Measurements from ENCODE around the gene RABGAP1L. TPM values are rescaled to one million over a fixed set of nuclear protein-coding genes. Genes with fewer than 3 reads are reported as not detected.
"Not testable (repeated sequence)": the region's sequence is repeated elsewhere in the genome, so short reads cannot be mapped to it uniquely, and the experiment has no call there.

Gene RABGAP1L
- total and polyA plus RNA-seq, 7 experiments from 2014 or later: 38.4 to 97.4 (median 55.1) TPM

DNA sequence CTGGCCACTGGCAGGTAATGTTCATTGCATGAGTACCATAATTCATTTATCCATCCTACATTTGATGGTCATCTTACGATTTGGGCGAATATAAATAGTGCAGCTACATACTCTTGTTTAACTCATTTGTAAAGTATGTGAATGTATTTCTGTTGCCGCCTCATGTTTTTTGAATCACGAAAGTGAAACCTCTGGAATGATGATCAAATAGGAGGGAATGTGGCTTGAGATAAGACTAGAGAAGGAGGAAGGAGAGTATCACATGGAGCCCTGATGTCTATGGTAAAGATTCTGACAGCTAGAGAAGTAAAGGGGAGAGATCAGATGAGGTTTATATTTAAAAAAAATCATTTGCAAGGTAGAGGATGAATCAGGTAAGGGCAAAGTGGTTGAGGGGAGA lies 855.9 kb downstream of the RABGAP1L start:
- POLR2A ChIA-PET: interaction anchor here (1.1 to 2.9 kb wide), 2 partner anchors 11 to 15 kb away, joined by 3 to 13 read pairs; partner anchors contain the start of gene CACYBP
- Mint-ChIP-seq H3K4me3 (no peak overlapping the region), H3K36me3 (peaks cover 15 to 43% (median 25%) of the 10 kb centered on the region in 5 donors), H3K27ac (peak overlapping the region in 5 of 9 donors; percentile 4 to 81 (median 33)), H3K9me3 (peaks cover 0 to 1% (median 0%) of the 10 kb centered on the region in 11 donors), H3K27me3 (no peaks in the 10 kb centered on the region), H3K4me1 (peaks cover 4 to 17% (median 10%) of the 10 kb centered on the region in 7 donors)
- no peak for DNase-seq
- Histone ChIP-seq H3K27ac (ENCODE audit: low read depth, low read length) (no peak overlapping the region), H3K4me1 (ENCODE audit: control insufficient read depth in 2 of 2, insufficient read depth in 2 of 2, low read length in 2 of 2) (no peaks in the 10 kb centered on the region), H3K27me3 (ENCODE audit: control insufficient read depth in 2 of 2, insufficient read depth in 2 of 2, low read length in 2 of 2) (no peaks in the 10 kb centered on the region), H3K36me3 (ENCODE audit: control insufficient read depth in 2 of 3, insufficient read depth in 3 of 3, low read length in 3 of 3) (peaks cover 21 to 80% (median 37%) of the 10 kb centered on the region in 3 experiments), H3K4me3 (ENCODE audit: low read length) (no peak overlapping the region), H3K9me3 (ENCODE audit: control insufficient read depth in 2 of 3, low read length in 3 of 3) (no peaks in the 10 kb centered on the region)
- ATAC-seq: no peak
- CTCF ChIA-PET: interaction anchor here (0.8 kb wide), 1 partner anchor 16 kb away, joined by 3 read pairs; no protein-coding TSS in a partner anchor
- intact Hi-C loops (cut with micrococcal nuclease): no loop called here

- H3K4me3 ChIP-seq (ENCODE audit: low read length): no peak overlapping the region
- ATAC-seq (no peak), DNase-seq (no peak)
- peaks cover 6 to 12% of the 10 kb centered on the region in 2 donors for H3K4me1 ChIP-seq (ENCODE audit: control insufficient read depth in 2 of 2, insufficient read depth in 2 of 2, low read length in 2 of 2)
- H3K27me3 ChIP-seq (ENCODE audit: control insufficient read depth in 2 of 2, insufficient read depth in 2 of 2, low read length in 2 of 2): no peaks in the 10 kb centered on the region
- Mint-ChIP-seq H3K27ac (peak overlapping the region in 1 of 9 donors; percentile 27), H3K36me3 (peaks cover 4 to 21% (median 7%) of the 10 kb centered on the region in 5 donors), H3K4me3 (no peak overlapping the region), H3K4me1 (peaks cover 32 to 41% (median 38%) of the 10 kb centered on the region in 7 donors), H3K9me3 (peaks cover 0 to 4% (median 0%) of the 10 kb centered on the region in 11 donors), H3K27me3 (no peaks in the 10 kb centered on the region)
- intact Hi-C loops (cut with micrococcal nuclease): no loop called here
- ChIA-PET CTCF (interaction anchor here (0.6 kb wide), 1 partner anchor 20 kb away, joined by 3 read pairs; no protein-coding TSS in a partner anchor), POLR2A (interaction anchor here (2.3 kb wide), 1 partner anchor 19 kb away, joined by 7 read pairs; no protein-coding TSS in a partner anchor)
- peaks cover 7 to 43% (median 10%) of the 10 kb centered on the region in 3 experiments for H3K36me3 ChIP-seq (ENCODE audit: control insufficient read depth in 2 of 3, insufficient read depth in 3 of 3, low read length in 3 of 3)
- no peak overlapping the region for H3K27ac ChIP-seq (ENCODE audit: low read depth, low read length)
- no peaks in the 10 kb centered on the region for H3K9me3 ChIP-seq (ENCODE audit: control insufficient read depth in 2 of 3, low read length in 3 of 3)
Observed at GRCh38 chr1:175019524-175019923, 860.2 kb downstream of the RABGAP1L start.

GRCh38 chr1:175023043-175023921 lies 864.0 kb downstream of the RABGAP1L start, which contains the start of gene MRPS14:
Gene MRPS14 (minus strand): TSS chr1:175023425. CDS start chr1:175023408, 17 bp downstream.
- intact Hi-C loops (cut with micrococcal nuclease): loop anchor here (1.0 to 10.0 kb wide), 18 partner anchors 24 to 1546 kb away; partner anchors contain the start of genes CACYBP (in 2 of the 2), CENPL (in 2 of the 2), COP1 (in 2 of the 2) and DARS2 (in 2 of the 2)
- ChIA-PET POLR2A (interaction anchor here (0.6 to 5.8 kb wide), 29 partner anchors 9 to 1547 kb away, joined by 3 to 185 read pairs (median 4); partner anchors contain the start of genes CACYBP, RABGAP1L and ZBTB37), CTCF (interaction anchor here (0.9 to 1.9 kb wide), 3 partner anchors 20 to 102 kb away, joined by 3 to 22 read pairs (median 4); partner anchors contain the start of gene CACYBP)
- Mint-ChIP-seq H3K9me3 (peaks cover 0 to 8% (median 0%) of the 10 kb centered on the region in 11 donors), H3K4me3 (peak within 1 kb of the TSS; percentile 86 to 97 (median 92)), H3K27ac (peak within 1 kb of the TSS; percentile 84 to 98 (median 90)), H3K27me3 (no peaks in the 10 kb centered on the region), H3K4me1 (peaks cover 23 to 47% (median 36%) of the 10 kb centered on the region in 7 donors), H3K36me3 (peaks cover 0 to 7% (median 0%) of the 10 kb centered on the region in 5 donors)
- Histone ChIP-seq H3K27ac (ENCODE audit: low read depth, low read length) (peak within 1 kb of the TSS; percentile 92), H3K27me3 (ENCODE audit: control insufficient read depth in 2 of 2, insufficient read depth in 2 of 2, low read length in 2 of 2) (no peaks in the 10 kb centered on the region), H3K36me3 (ENCODE audit: control insufficient read depth in 2 of 3, insufficient read depth in 3 of 3, low read length in 3 of 3) (peaks cover 0 to 6% (median 0%) of the 10 kb centered on the region in 3 experiments), H3K4me1 (ENCODE audit: control insufficient read depth in 2 of 2, insufficient read depth in 2 of 2, low read length in 2 of 2) (peaks cover 6 to 12% of the 10 kb centered on the region in 2 donors), H3K9me3 (ENCODE audit: control insufficient read depth in 2 of 3, low read length in 3 of 3) (no peaks in the 10 kb centered on the region), H3K4me3 (ENCODE audit: low read length) (peak within 1 kb of the TSS; percentile 86)
- DNase-seq (peak; percentile 93 to 98 (median 97)), ATAC-seq (peak; percentile 97)

- not testable (repeated sequence) for H3K36me3 Mint-ChIP-seq; H3K9me3 ChIP-seq (ENCODE audit: control insufficient read depth in 2 of 3, low read length in 3 of 3); ATAC-seq; H3K27me3 ChIP-seq (ENCODE audit: control insufficient read depth in 2 of 2, insufficient read depth in 2 of 2, low read length in 2 of 2); H3K27me3 Mint-ChIP-seq; DNase-seq; H3K36me3 ChIP-seq (ENCODE audit: control insufficient read depth in 2 of 3, insufficient read depth in 3 of 3, low read length in 3 of 3); H3K9me3 Mint-ChIP-seq
- peak overlapping the region; percentile 92 for H3K27ac ChIP-seq (ENCODE audit: low read depth, low read length)
- Mint-ChIP-seq H3K4me3 (peak overlapping the region; percentile 86 to 97 (median 92)), H3K4me1 (peaks cover 23 to 45% (median 36%) of the 10 kb centered on the region in 7 donors), H3K27ac (peak overlapping the region; percentile 84 to 98 (median 90))
- ChIA-PET CTCF (interaction anchor here (0.9 to 1.9 kb wide), 2 partner anchors 24 to 101 kb away, joined by 3 to 22 read pairs; partner anchors contain the start of gene CACYBP), POLR2A (interaction anchor here (0.6 to 5.8 kb wide), 24 partner anchors 8 to 1548 kb away, joined by 3 to 185 read pairs (median 4); partner anchors contain the start of genes CACYBP, RABGAP1L and ZBTB37)
- intact Hi-C loops (cut with micrococcal nuclease): loop anchor here (1.0 to 10.0 kb wide), 18 partner anchors 25 to 1547 kb away; partner anchors contain the start of genes CACYBP (in 2 of the 2), CENPL (in 2 of the 2), COP1 (in 2 of the 2) and DARS2 (in 2 of the 2)
- peaks cover 6 to 12% of the 10 kb centered on the region in 2 donors for H3K4me1 ChIP-seq (ENCODE audit: control insufficient read depth in 2 of 2, insufficient read depth in 2 of 2, low read length in 2 of 2)
- H3K4me3 ChIP-seq (ENCODE audit: low read length): peak overlapping the region; percentile 86
Observed at GRCh38 chr1:175023922-175024242, 864.6 kb downstream of the RABGAP1L start.

GRCh38 chr1:175024773-175025172 lies 865.5 kb downstream of the RABGAP1L start:
- Mint-ChIP-seq H3K9me3 (peaks cover 0 to 8% (median 0%) of the 10 kb centered on the region in 11 donors), H3K27me3 (no peaks in the 10 kb centered on the region), H3K4me3 (peak overlapping the region; percentile 39 to 90 (median 70)), H3K36me3 (peaks cover 0 to 5% (median 0%) of the 10 kb centered on the region in 5 donors), H3K27ac (peak overlapping the region; percentile 58 to 98 (median 89)), H3K4me1 (peaks cover 23 to 50% (median 39%) of the 10 kb centered on the region in 7 donors)
- ChIA-PET POLR2A (interaction anchor here (0.6 to 5.8 kb wide), 6 partner anchors 21 to 1549 kb away, joined by 3 to 185 read pairs (median 4); partner anchors contain the start of gene CACYBP), CTCF (interaction anchor here (1.9 kb wide), 1 partner anchor 25 kb away, joined by 22 read pairs; the partner anchor contains the start of gene CACYBP)
- peaks cover 0 to 4% (median 0%) of the 10 kb centered on the region in 3 experiments for H3K36me3 ChIP-seq (ENCODE audit: control insufficient read depth in 2 of 3, insufficient read depth in 3 of 3, low read length in 3 of 3)
- intact Hi-C loops (cut with micrococcal nuclease): loop anchor here (5.0 to 10.0 kb wide), 3 partner anchors 1002 to 1310 kb away; partner anchors contain the start of genes COP1 (in 1 of the 2), KLHL20 (in 1 of the 2) and RC3H1 (in 1 of the 2)
- H3K27me3 ChIP-seq (ENCODE audit: control insufficient read depth in 2 of 2, insufficient read depth in 2 of 2, low read length in 2 of 2): no peaks in the 10 kb centered on the region
- DNase-seq (no peak), ATAC-seq (no peak)
- H3K9me3 ChIP-seq (ENCODE audit: control insufficient read depth in 2 of 3, low read length in 3 of 3): no peaks in the 10 kb centered on the region
- H3K4me3 ChIP-seq (ENCODE audit: low read length): no peak overlapping the region
- no peak overlapping the region for H3K27ac ChIP-seq (ENCODE audit: low read depth, low read length)
- peaks cover 6 to 15% of the 10 kb centered on the region in 2 donors for H3K4me1 ChIP-seq (ENCODE audit: control insufficient read depth in 2 of 2, insufficient read depth in 2 of 2, low read length in 2 of 2)

- ChIA-PET POLR2A (interaction anchor here (0.5 kb wide), 1 partner anchor 272 kb away, joined by 3 read pairs; no protein-coding TSS in a partner anchor), CTCF (no interaction called here)
- DNase-seq: no peak
- ATAC-seq: no peak
- no peak overlapping the region for H3K27ac ChIP-seq (ENCODE audit: low read depth, low read length)
- no peaks in the 10 kb centered on the region for H3K27me3 ChIP-seq (ENCODE audit: control insufficient read depth in 2 of 2, insufficient read depth in 2 of 2, low read length in 2 of 2)
- H3K27me3 Mint-ChIP-seq: peaks cover 0 to 14% (median 0%) of the 10 kb centered on the region in 5 donors
- no peaks in the 10 kb centered on the region for H3K9me3 ChIP-seq (ENCODE audit: control insufficient read depth in 2 of 3, low read length in 3 of 3)
- H3K27ac Mint-ChIP-seq: peak overlapping the region in 1 of 9 donors; percentile 23
- H3K4me1 Mint-ChIP-seq: peaks cover 0 to 10% (median 9%) of the 10 kb centered on the region in 7 donors
- no peak overlapping the region for H3K4me3 Mint-ChIP-seq
- no peaks in the 10 kb centered on the region for H3K36me3 Mint-ChIP-seq
- intact Hi-C loops (cut with micrococcal nuclease): no loop called here
- H3K4me3 ChIP-seq (ENCODE audit: low read length): no peak overlapping the region
- H3K36me3 ChIP-seq (ENCODE audit: control insufficient read depth in 2 of 3, insufficient read depth in 3 of 3, low read length in 3 of 3): no peaks in the 10 kb centered on the region
- H3K9me3 Mint-ChIP-seq: peaks cover 0 to 2% (median 0%) of the 10 kb centered on the region in 11 donors
- H3K4me1 ChIP-seq (ENCODE audit: control insufficient read depth in 2 of 2, insufficient read depth in 2 of 2, low read length in 2 of 2): peaks cover 0 to 6% of the 10 kb centered on the region in 2 donors
Observed at GRCh38 chr1:175033953-175034352, 874.6 kb downstream of the RABGAP1L start.

Measured in naive thymus-derived CD4-positive, alpha-beta T cell (primary cell).